Measurements from ENCODE around the gene KNDC1.

KNDC1 gene

DNA sequence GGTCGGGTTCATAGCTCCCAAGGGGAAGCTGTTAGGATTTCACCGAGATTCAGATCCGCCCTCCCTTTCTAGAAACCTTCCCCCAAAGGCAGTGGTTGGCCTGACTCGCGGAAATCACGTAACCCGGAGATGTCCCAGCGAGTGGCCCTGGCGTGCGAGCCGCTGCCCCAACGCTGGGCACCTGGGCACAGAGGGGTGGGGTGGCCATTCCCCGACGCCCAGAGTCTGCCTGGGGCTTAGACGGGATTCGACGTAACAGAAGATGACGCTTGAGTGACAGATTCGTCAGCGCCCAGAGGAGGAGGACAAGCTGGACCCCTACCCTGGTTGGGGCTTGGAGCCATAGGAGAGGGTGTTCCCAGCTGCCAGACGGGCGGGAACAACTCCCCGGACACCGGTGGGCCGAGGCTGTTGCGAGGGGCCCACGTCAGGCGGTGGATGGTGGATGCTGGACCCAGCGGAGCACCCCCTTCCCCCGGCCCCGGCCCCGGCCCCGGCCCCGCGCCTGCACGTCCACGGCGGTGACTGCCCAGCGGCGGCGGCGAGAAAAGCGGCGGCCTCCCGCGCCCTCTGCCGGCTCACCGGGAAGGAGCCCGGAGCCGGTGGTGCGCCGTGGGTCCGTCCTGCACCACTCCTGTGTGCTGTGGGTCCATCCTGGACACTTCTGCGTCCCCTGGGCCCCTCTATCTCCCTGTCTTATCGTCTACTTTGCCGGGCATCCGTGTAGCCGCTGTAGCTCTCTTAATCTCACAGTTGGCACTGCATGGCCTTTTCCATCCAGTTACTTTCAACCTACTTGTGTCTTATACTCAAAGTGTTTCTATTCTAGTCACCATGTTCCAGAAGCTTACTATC, 35.4 kb upstream of the KNDC1 start:
- Mint-ChIP-seq H3K9me3 (peaks cover 1% of the 10 kb centered on the region), H3K36me3 (ENCODE audit: low read depth) (peaks cover 4% of the 10 kb centered on the region), H3K27ac (no peak overlapping the region), H3K27me3 (ENCODE audit: low read depth) (peaks cover 26% of the 10 kb centered on the region), H3K4me3 (no peak overlapping the region), H3K4me1 (peaks cover 5% of the 10 kb centered on the region)
- TF ChIP-seq, protein P1, sequence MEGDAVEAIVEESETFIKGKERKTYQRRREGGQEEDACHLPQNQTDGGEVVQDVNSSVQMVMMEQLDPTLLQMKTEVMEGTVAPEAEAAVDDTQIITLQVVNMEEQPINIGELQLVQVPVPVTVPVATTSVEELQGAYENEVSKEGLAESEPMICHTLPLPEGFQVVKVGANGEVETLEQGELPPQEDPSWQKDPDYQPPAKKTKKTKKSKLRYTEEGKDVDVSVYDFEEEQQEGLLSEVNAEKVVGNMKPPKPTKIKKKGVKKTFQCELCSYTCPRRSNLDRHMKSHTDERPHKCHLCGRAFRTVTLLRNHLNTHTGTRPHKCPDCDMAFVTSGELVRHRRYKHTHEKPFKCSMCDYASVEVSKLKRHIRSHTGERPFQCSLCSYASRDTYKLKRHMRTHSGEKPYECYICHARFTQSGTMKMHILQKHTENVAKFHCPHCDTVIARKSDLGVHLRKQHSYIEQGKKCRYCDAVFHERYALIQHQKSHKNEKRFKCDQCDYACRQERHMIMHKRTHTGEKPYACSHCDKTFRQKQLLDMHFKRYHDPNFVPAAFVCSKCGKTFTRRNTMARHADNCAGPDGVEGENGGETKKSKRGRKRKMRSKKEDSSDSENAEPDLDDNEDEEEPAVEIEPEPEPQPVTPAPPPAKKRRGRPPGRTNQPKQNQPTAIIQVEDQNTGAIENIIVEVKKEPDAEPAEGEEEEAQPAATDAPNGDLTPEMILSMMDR (IDR thresholded peaks at IDR 0.05; ENCODE audit: unreplicated experiment in 3 of 3): peak; percentile 80 to 92 (median 88)

DNA sequence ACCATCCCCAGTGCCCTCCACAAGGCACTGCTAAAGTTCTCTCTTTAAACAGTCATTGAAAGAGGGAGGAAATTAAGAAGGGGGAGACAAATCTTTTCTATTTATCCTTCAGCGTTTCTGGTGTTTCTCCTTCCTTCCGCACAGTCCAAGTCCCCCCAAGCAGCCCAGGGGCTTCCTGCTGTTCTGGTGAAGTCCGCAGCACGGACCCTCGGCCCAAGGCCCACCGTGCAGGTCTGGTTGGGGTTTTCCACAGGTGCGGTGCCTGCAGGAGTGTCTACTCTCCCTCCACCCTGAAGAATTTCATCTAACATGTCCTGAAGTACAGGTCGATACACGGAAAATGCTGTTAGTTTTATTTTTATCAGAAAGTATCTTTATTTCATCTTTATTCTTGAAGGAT, 34.1 kb upstream of the KNDC1 start:
- no peaks in the 10 kb centered on the region for H3K9me3 Mint-ChIP-seq

DNA sequence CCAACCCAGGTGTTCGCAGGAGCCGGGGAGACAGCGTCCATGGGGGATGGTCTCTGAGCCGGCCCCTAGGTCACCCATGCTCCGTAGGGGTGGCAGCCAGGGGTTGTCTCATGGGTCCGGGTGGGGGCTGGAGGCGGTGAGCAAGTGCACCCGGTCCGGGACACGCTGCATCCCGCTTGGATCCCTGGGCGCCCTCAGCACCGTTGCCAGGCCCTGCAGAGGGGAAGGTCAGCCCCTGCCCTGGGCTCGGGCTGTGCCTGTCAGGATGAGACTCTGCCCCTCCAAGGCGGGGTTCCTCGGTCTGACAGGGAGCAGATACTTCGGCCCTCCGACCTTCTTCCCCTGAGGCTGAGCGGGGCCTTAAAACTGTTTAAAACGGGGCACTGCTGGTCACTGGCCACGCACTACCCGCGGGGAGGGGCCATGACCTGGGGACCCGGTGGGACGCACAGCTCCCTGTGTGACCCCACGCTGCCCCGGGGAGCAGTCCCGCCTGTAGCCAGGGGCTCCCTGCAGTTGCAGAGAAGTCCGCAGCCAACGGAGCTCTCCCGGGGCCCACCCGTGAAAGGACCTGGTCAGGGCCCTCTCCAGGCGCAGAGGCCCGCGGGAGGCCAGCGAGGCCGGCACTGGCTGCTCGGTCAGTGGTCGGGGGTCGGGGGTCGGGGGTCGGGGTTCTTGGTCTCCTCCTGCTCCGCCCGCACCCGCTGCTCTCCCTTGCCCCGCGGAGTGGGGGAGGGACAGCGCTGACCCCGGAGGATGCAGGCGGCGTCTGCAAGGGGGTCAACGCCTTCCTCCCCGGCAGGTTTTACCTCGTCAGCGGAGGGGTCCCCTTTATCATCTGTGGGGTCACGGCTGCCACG, 33.4 kb upstream of the KNDC1 start:
- Mint-ChIP-seq H3K27me3 (ENCODE audit: low read depth) (peaks cover 36% of the 10 kb centered on the region), H3K9me3 (no peaks in the 10 kb centered on the region), H3K4me3 (no peak overlapping the region)

More for the DNA sequence above, 34.1 kb upstream of the KNDC1 start:
- TF ChIP-seq, protein P1 (IDR thresholded peaks at IDR 0.05; ENCODE audit: unreplicated experiment in 3 of 3): no peak
- H3K27me3 Mint-ChIP-seq (ENCODE audit: low read depth): peaks cover 33% of the 10 kb centered on the region
- no peaks in the 10 kb centered on the region for H3K36me3 Mint-ChIP-seq (ENCODE audit: low read depth)
- H3K27ac Mint-ChIP-seq: no peak overlapping the region
- no peak overlapping the region for H3K4me3 Mint-ChIP-seq
- peaks cover 5% of the 10 kb centered on the region for H3K4me1 Mint-ChIP-seq

DNA sequence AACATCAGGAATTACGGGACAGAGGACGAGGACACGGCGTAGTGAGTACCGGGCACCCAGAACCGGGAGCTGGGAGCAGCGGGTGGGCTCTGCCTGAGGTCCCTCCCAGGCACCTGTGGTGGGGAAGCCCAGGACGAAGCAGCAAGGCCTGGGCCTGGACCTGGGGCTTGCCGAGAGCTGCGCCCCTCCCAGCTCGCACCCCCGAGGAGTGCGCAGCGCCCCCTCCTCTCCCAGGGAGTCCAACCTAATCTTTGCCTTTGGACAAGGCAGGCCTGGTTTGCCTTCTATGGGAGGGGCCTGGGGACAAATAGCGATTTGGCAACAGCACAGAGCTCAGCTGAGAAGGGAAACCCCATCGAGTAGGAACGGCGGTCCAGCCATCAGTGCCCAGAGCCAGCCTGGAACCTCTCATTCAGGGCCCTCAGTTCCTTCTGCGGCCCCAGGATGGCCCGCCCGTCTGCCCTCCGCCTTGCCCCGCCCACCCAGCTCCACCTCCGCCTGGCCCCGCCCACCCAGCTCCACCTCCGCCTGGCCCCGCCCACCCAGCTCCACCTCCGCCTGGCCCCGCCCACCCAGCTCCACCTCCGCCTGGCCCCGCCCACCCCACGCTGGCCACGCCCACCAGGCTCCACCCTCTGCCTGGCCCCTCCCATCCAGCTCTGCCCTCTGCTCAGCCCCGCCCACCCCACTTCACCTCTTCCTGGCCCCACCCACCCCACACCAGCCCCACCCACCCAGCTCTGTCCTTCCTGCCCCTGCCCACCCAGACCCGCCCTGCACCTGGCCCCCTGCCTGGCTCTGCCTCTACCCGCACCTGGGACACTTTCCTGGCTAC, 32.5 kb upstream of the KNDC1 start:
- Mint-ChIP-seq H3K4me3 (no peak overlapping the region), H3K9me3 (no peaks in the 10 kb centered on the region), H3K27ac (no peak overlapping the region), H3K27me3 (ENCODE audit: low read depth) (peaks cover 36% of the 10 kb centered on the region), H3K4me1 (peaks cover 11% of the 10 kb centered on the region), H3K36me3 (ENCODE audit: low read depth) (no peaks in the 10 kb centered on the region)
- TF ChIP-seq, protein P1 (IDR thresholded peaks at IDR 0.05; ENCODE audit: unreplicated experiment in 3 of 3): no peak

More for the DNA sequence above, 33.4 kb upstream of the KNDC1 start:
- Mint-ChIP-seq H3K4me1 (peaks cover 5% of the 10 kb centered on the region), H3K27ac (no peak overlapping the region), H3K36me3 (ENCODE audit: low read depth) (no peaks in the 10 kb centered on the region)
- TF ChIP-seq, protein P1 (IDR thresholded peaks at IDR 0.05; ENCODE audit: unreplicated experiment in 3 of 3): no peak

DNA sequence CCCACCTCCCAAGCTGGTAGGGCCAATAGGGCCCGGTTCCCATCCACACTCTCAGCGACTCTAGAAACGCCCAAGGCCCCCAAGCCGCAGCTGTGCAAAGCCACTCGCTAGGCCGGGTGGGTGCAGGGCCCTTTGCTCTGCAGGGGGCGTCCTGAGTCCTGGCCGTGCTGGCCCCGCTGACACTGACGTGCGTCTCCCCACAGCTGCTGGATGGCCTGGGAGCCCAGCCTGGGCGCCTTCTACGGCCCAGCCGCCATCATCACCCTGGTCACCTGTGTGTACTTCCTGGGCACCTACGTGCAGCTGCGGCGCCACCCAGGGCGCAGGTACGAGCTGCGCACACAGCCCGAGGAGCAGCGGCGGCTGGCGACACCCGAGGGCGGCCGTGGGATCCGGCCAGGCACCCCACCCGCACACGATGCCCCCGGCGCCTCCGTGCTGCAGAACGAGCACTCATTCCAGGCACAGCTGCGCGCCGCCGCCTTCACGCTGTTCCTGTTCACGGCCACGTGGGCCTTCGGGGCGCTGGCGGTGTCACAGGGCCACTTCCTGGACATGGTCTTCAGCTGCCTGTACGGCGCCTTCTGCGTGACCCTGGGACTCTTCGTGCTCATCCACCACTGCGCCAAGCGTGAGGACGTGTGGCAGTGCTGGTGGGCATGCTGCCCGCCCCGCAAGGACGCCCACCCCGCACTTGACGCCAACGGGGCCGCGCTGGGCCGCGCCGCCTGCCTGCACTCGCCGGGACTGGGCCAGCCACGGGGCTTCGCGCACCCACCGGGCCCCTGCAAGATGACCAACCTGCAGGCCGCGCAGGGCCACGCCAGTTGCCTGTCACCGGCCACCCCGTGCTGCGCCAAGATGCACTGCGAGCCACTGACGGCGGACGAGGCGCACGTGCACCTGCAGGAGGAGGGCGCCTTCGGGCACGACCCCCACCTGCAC, 31.6 kb upstream of the KNDC1 start:
- Mint-ChIP-seq H3K9me3 (no peaks in the 10 kb centered on the region), H3K27me3 (ENCODE audit: low read depth) (peaks cover 32% of the 10 kb centered on the region), H3K36me3 (ENCODE audit: low read depth) (no peaks in the 10 kb centered on the region), H3K27ac (no peak overlapping the region), H3K4me3 (no peak overlapping the region), H3K4me1 (peaks cover 11% of the 10 kb centered on the region)
- TF ChIP-seq, protein P1 (IDR thresholded peaks at IDR 0.05; ENCODE audit: unreplicated experiment in 3 of 3): no peak
